ENCODE results near the gene SWSAP1. TPM values are rescaled to one million over a fixed set of nuclear protein-coding genes. Genes with fewer than 3 reads are reported as not detected.

SWSAP1 gene
- polyA plus RNA-seq, 3 donors = 5.9 to 11.5 (median 8.7) TPM

GRCh38 chr19:11418094-11418548, 43.7 kb downstream of the SWSAP1 start:
- Histone ChIP-seq H2AFZ (ENCODE audit: insufficient read depth, low read depth, low read length, poor library complexity, severe bottlenecking) (no peak overlapping the region), H3K4me2 (replicated peaks; ENCODE audit: extremely low read depth, low read length, poor library complexity, severe bottlenecking) (no peak overlapping the region), H3K27me3 (ENCODE audit: control insufficient read depth in 2 of 2, insufficient read depth in 2 of 2, low read length in 2 of 2) (peaks cover 31 to 68% of the 10 kb centered on the region in 2 donors), H3K9ac (ENCODE audit: insufficient read depth, low read length, poor library complexity, severe bottlenecking) (no peak overlapping the region), H3K4me3 (replicated peaks in 1 of 3; ENCODE audit: low read depth in 2 of 3, low read length in 3 of 3) (no peak overlapping the region), H3K27ac (ENCODE audit: low read depth in 1 of 2, low read length in 2 of 2) (no peak overlapping the region), H4K20me1 (ENCODE audit: insufficient read depth, low read length) (no peaks in the 10 kb centered on the region), H3K79me2 (ENCODE audit: insufficient read depth, low read length) (no peaks in the 10 kb centered on the region), H3K9me3 (replicated peaks in 1 of 2; ENCODE audit: control insufficient read depth in 1 of 2, insufficient read depth in 1 of 2, low read length in 2 of 2) (peaks cover 3 to 12% of the 10 kb centered on the region in 2 donors), H3K4me1 (ENCODE audit: control insufficient read depth in 1 of 2, insufficient read depth in 2 of 2, low read length in 2 of 2) (peaks cover 36 to 45% of the 10 kb centered on the region in 2 donors), H3K36me3 (replicated peaks in 1 of 2; ENCODE audit: control insufficient read depth in 1 of 2, insufficient read depth in 2 of 2, low read length in 2 of 2) (no peaks in the 10 kb centered on the region)
- H3K36me3 Mint-ChIP-seq = peaks cover 0 to 2% of the 10 kb centered on the region in 2 donors
- DNase-seq = no peak
- H3K4me1 Mint-ChIP-seq = peaks cover 35% of the 10 kb centered on the region
- no peak for TF ChIP-seq CTCF (IDR thresholded peaks at IDR 0.05)
- peak overlapping the region in 1 of 2 donors; percentile 77 for H3K4me3 Mint-ChIP-seq
- peaks cover 64 to 86% (median 69%) of the 10 kb centered on the region in 3 donors for H3K27me3 Mint-ChIP-seq (ENCODE audit: low read depth in 3 of 3)
- no peak overlapping the region for H3K27ac Mint-ChIP-seq
- intact Hi-C loops (cut with micrococcal nuclease) = no loop called here
- H3K9me3 Mint-ChIP-seq = peaks cover 0 to 26% (median 8%) of the 10 kb centered on the region in 7 donors
- 2% methylated on average over 11 of the region's 16 CpGs for WGBS (ENCODE audit: insufficient coverage)

DNA sequence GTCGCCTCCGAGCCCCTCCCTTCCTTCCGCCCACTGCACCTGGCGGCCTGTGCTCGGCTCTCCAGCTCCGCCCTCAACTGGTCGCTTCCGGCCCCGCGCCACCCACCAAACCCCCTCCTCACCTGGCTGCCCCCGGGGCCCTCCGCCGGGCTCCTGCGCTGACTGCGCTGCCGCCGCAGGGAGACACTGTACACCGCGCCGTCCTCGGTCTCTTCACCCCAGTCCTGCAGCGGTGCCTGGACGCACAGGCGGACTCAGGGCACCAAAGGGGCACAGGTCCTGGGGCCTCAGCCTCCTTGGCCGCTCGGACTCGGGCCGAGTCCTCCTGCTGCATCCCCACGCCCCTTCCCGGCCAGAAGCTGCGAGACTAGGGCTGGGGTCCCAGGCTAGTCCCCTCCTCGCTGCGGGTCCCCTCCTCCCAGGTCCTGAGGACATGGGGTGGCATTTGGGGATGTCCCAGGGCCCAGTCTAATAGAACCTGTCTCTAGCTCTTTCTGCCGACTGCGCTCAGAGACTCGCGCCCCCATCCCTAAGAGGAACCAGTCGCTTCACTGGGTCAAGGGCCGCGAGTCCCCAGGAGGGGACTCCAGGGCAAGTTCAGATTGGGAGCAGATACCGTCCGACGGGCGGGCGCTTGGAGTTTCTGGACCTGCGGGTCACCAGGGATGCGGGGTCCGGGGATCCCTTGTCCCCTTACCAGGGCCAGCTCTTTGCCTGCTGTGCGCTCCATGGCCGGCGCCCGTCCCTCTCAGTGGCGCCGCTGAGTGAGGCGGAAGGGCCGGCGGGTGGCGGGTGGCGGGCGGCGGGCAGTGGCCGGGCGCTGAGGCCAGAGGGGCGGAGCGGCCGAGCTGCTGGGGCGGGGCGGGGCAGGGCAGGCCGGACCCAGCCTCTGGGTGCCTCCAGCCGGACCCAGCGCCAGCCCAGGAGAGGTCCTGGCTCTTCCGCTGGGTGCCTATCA, 44.4 kb downstream of the SWSAP1 start, which contains the start of gene RGL3:
Gene RGL3 (minus strand): TSS at position 766 of the 958 bp plus-strand sequence. CDS start 36 bp downstream, at position 730.
- Histone ChIP-seq H2AFZ (ENCODE audit: insufficient read depth, low read depth, low read length, poor library complexity, severe bottlenecking) (no peak within 1 kb of the TSS), H3K36me3 (replicated peaks in 1 of 2; ENCODE audit: control insufficient read depth in 1 of 2, insufficient read depth in 2 of 2, low read length in 2 of 2) (no peaks in the 10 kb centered on the region), H3K9ac (ENCODE audit: insufficient read depth, low read length, poor library complexity, severe bottlenecking) (no peak within 1 kb of the TSS), H3K27ac (ENCODE audit: low read depth in 1 of 2, low read length in 2 of 2) (no peak within 1 kb of the TSS), H3K4me3 (replicated peaks in 1 of 3; ENCODE audit: low read depth in 2 of 3, low read length in 3 of 3) (peak within 1 kb of the TSS in 1 of 3 experiments; percentile 82), H3K79me2 (ENCODE audit: insufficient read depth, low read length) (no peaks in the 10 kb centered on the region), H3K4me2 (replicated peaks; ENCODE audit: extremely low read depth, low read length, poor library complexity, severe bottlenecking) (peak within 1 kb of the TSS; percentile 96), H3K27me3 (ENCODE audit: control insufficient read depth in 2 of 2, insufficient read depth in 2 of 2, low read length in 2 of 2) (peaks cover 36 to 75% of the 10 kb centered on the region in 2 donors), H3K4me1 (ENCODE audit: control insufficient read depth in 1 of 2, insufficient read depth in 2 of 2, low read length in 2 of 2) (peaks cover 37 to 47% of the 10 kb centered on the region in 2 donors), H4K20me1 (ENCODE audit: insufficient read depth, low read length) (no peaks in the 10 kb centered on the region), H3K9me3 (replicated peaks in 1 of 2; ENCODE audit: control insufficient read depth in 1 of 2, insufficient read depth in 1 of 2, low read length in 2 of 2) (peaks cover 3 to 16% of the 10 kb centered on the region in 2 donors)
- DNase-seq = no peak
- peaks cover 71 to 91% (median 76%) of the 10 kb centered on the region in 3 donors for H3K27me3 Mint-ChIP-seq (ENCODE audit: low read depth in 3 of 3)
- peak within 1 kb of the TSS in 1 of 7 donors; percentile 13 for H3K27ac Mint-ChIP-seq
- intact Hi-C loops (cut with micrococcal nuclease) = no loop called here
- H3K36me3 Mint-ChIP-seq = peaks cover 2 to 3% of the 10 kb centered on the region in 2 donors
- peak within 1 kb of the TSS; percentile 60 to 94 for H3K4me3 Mint-ChIP-seq
- H3K4me1 Mint-ChIP-seq = peaks cover 41% of the 10 kb centered on the region
- no peak for TF ChIP-seq CTCF (IDR thresholded peaks at IDR 0.05)
- WGBS (ENCODE audit: insufficient coverage) = 3% methylated on average over 67 of the region's 72 CpGs
- H3K9me3 Mint-ChIP-seq = peaks cover 0 to 33% (median 11%) of the 10 kb centered on the region in 7 donors

All from CD14-positive monocyte (primary cell).